Measurements from ENCODE around the gene DNTT. TPM values are rescaled to one million over a fixed set of nuclear protein-coding genes. Genes with fewer than 3 reads are reported as not detected.

Gene DNTT
- total and polyA plus RNA-seq, 5 donors = not detected

GRCh38 chr10:96369890-96370583, 65.8 kb downstream of the DNTT start:
- WGBS = 86% methylated on average over 38 of the region's 38 CpGs
- no peak overlapping the region for H3K4me3 ChIP-seq (ENCODE audit: low read length)
- H3K4me1 ChIP-seq (ENCODE audit: control insufficient read depth, insufficient read depth, low read length) = no peaks in the 10 kb centered on the region
- no peak for ATAC-seq
- no peaks in the 10 kb centered on the region for H3K27me3 ChIP-seq (ENCODE audit: control insufficient read depth, insufficient read depth)
- intact Hi-C loops (cut with DNase I) = no loop called here
- H3K27ac ChIP-seq (ENCODE audit: low read length) = no peak overlapping the region
- peak in 1 of 3 donors; percentile 53 for DNase-seq
- no peaks in the 10 kb centered on the region for H3K9me3 ChIP-seq (ENCODE audit: control insufficient read depth, low read length)

DNA sequence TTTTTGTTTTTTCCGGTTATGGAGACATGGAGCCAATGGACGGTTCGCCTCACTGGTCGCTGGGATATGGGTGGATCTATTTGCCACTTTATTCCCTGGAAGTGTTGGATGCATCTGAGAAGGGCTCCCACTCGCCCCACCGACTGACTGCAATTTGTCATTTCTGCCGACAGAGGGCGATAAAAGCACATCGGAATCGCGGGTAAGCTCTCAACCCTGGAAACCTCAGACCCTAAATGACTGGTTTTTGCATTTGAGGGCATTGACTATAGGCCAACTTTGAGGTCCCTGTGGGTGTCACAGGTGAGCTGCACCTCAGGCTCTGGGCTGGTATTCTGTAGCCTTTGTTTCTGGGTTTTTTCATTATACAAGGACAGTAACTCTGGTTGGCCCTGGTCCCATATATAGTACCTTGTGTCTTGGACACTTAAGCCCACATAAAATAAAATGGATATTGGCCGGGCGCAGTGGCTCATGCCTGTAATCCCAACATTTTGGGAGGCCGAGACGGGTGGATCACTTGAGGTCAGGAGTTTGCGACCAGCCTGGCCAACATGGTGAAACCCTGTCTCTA, 66.4 kb downstream of the DNTT start:
- Histone ChIP-seq H3K9me3 (ENCODE audit: control insufficient read depth, low read length) (no peaks in the 10 kb centered on the region), H3K27ac (ENCODE audit: low read length) (no peak overlapping the region), H3K4me3 (ENCODE audit: low read length) (no peak overlapping the region), H3K27me3 (ENCODE audit: control insufficient read depth, insufficient read depth) (no peaks in the 10 kb centered on the region), H3K4me1 (ENCODE audit: control insufficient read depth, insufficient read depth, low read length) (no peaks in the 10 kb centered on the region)
- ATAC-seq (peak in 1 of 2 donors; percentile 8), DNase-seq (peak in 2 of 3 donors; percentile 61 to 69)
- 39% methylated on average over 16 of the region's 16 CpGs for WGBS
- intact Hi-C loops (cut with DNase I) = no loop called here

DNA sequence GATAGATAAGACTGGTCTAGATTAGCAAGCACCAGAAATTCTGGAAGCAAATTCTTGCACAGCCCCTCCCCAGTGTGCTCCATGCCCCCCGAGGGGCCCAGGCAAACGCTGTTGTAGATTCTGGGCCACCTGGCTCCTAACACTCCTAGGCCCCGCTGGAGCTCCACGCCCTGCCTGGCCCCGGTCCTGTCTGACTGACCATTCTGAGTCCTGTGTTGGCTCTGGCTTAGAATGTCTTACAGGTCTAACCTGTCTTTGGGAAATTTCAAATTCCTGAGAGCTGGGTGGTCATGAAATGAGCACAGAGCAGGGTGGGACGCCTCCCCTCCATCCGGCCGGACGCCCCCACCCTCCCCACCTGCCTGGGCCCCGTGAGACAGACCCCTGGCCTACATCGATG, 67.1 kb downstream of the DNTT start:
- intact Hi-C loops (cut with DNase I) = no loop called here
- DNase-seq (no peak), ATAC-seq (no peak)
- H3K4me1 ChIP-seq (ENCODE audit: control insufficient read depth, insufficient read depth, low read length) = no peaks in the 10 kb centered on the region
- 85% methylated on average over 11 of the region's 11 CpGs for WGBS
- H3K4me3 ChIP-seq (ENCODE audit: low read length) = no peak overlapping the region
- no peaks in the 10 kb centered on the region for H3K27me3 ChIP-seq (ENCODE audit: control insufficient read depth, insufficient read depth)
- no peak overlapping the region for H3K27ac ChIP-seq (ENCODE audit: low read length)
- H3K9me3 ChIP-seq (ENCODE audit: control insufficient read depth, low read length) = no peaks in the 10 kb centered on the region

- no peaks in the 10 kb centered on the region for H3K9me3 ChIP-seq (ENCODE audit: control insufficient read depth, low read length)
- DNase-seq = peak in 1 of 3 donors; percentile 55
- WGBS = 58% methylated on average over 5 of the region's 5 CpGs
- no peak overlapping the region for H3K27ac ChIP-seq (ENCODE audit: low read length)
- H3K4me3 ChIP-seq (ENCODE audit: low read length) = no peak overlapping the region
- H3K4me1 ChIP-seq (ENCODE audit: control insufficient read depth, insufficient read depth, low read length) = no peaks in the 10 kb centered on the region
- intact Hi-C loops (cut with DNase I) = no loop called here
- H3K27me3 ChIP-seq (ENCODE audit: control insufficient read depth, insufficient read depth) = no peaks in the 10 kb centered on the region
- peak in 1 of 2 donors; percentile 6 for ATAC-seq
These were observed 69.8 kb downstream of the DNTT start for GRCh38 chr10:96374004-96374403.

DNA sequence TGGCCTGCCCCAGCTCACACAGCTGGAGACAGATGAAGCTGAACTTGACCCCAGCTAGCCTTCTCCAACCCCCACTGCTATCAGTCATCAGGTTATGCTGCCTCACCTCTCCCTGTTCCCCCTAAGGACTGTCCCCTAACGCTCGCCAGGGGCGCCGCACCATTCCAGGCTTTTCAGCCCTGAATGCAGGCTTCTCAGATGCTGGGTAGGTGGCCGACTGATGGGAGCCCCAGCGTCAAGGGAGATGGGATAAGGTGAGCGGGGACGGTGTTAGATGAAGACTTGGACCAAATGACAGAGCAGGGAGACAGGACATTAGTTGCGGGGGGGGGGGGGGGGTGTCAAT, 70.4 kb downstream of the DNTT start:
- H3K27me3 ChIP-seq (ENCODE audit: control insufficient read depth, insufficient read depth) = no peaks in the 10 kb centered on the region
- ATAC-seq = peak in 1 of 2 donors; percentile 2
- 12% methylated on average over 9 of the region's 9 CpGs for WGBS
- peak in 1 of 3 donors; percentile 50 for DNase-seq
- no peaks in the 10 kb centered on the region for H3K9me3 ChIP-seq (ENCODE audit: control insufficient read depth, low read length)
- intact Hi-C loops (cut with DNase I) = no loop called here
- no peak overlapping the region for H3K4me3 ChIP-seq (ENCODE audit: low read length)
- no peaks in the 10 kb centered on the region for H3K4me1 ChIP-seq (ENCODE audit: control insufficient read depth, insufficient read depth, low read length)
- no peak overlapping the region for H3K27ac ChIP-seq (ENCODE audit: low read length)

- H3K27me3 ChIP-seq (ENCODE audit: control insufficient read depth, insufficient read depth) = no peaks in the 10 kb centered on the region
- no peaks in the 10 kb centered on the region for H3K4me1 ChIP-seq (ENCODE audit: control insufficient read depth, insufficient read depth, low read length)
- intact Hi-C loops (cut with DNase I) = no loop called here
- ATAC-seq (peak; percentile 86 to 87), DNase-seq (peak; percentile 87 to 94 (median 92))
- no peaks in the 10 kb centered on the region for H3K9me3 ChIP-seq (ENCODE audit: control insufficient read depth, low read length)
- H3K4me3 ChIP-seq (ENCODE audit: low read length) = peak overlapping the region; percentile 26
- no peak overlapping the region for H3K27ac ChIP-seq (ENCODE audit: low read length)
- WGBS = 5% methylated on average over 36 of the region's 36 CpGs
These were observed 71.0 kb downstream of the DNTT start for GRCh38 chr10:96374985-96375830.

DNA sequence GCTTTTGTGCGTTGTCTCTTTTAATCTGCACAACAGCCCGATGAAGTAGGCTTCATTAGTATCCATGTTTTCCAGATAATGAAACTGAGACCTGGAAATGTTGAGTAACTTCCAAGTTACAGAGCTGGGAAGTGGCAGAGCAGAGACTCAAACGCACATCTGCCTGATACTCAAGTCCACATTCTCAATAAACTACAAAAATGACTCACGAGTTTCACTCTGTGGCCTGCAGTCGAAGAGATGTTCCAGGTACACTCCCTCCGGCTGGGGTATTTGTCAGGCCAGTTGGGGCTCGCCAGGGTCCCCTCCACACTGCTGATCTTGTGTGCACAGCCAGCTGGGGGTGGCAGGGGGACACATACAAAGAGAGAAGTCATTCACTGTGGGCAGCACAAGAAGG, 72.2 kb downstream of the DNTT start:
- no peak for ATAC-seq
- intact Hi-C loops (cut with DNase I) = no loop called here

DNA sequence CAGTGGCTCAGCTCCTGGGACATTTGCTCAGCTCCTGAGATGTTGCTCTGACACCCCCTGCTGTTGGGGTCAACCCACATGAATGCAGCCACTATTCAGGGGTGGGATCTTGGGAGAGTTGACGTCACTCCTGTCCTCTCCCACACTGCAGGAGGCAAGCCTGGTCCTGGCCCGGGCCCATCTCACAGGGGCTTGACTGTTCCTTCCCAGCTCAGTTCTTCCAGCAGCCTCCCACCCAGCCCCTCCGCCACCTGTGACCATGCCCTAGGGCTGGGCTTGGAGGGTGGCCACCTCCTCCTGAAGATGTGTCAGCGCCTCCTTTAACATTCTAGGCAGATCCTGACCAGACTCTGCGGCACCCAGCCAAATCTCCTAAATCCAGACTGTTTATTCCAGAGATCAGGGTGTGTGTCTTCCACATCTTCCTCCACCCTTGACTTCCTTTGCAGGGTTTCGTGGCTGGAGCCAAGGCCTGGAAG, 73.6 kb downstream of the DNTT start:
- DNase-seq (peak; percentile 48 to 79 (median 64)), ATAC-seq (peak; percentile 8 to 68)
- Histone ChIP-seq H3K27ac (ENCODE audit: low read length) (no peak overlapping the region), H3K27me3 (ENCODE audit: control insufficient read depth, insufficient read depth) (no peaks in the 10 kb centered on the region), H3K4me3 (ENCODE audit: low read length) (no peak overlapping the region), H3K9me3 (ENCODE audit: control insufficient read depth, low read length) (no peaks in the 10 kb centered on the region), H3K4me1 (ENCODE audit: control insufficient read depth, insufficient read depth, low read length) (no peaks in the 10 kb centered on the region)
- WGBS = 40% methylated on average over 6 of the region's 6 CpGs
- intact Hi-C loops (cut with DNase I) = no loop called here

More for the DNA sequence above, 72.2 kb downstream of the DNTT start:
- no peaks in the 10 kb centered on the region for H3K4me1 ChIP-seq (ENCODE audit: control insufficient read depth, insufficient read depth, low read length)
- no peak overlapping the region for H3K4me3 ChIP-seq (ENCODE audit: low read length)
- no peaks in the 10 kb centered on the region for H3K9me3 ChIP-seq (ENCODE audit: control insufficient read depth, low read length)
- H3K27ac ChIP-seq (ENCODE audit: low read length) = no peak overlapping the region
- H3K27me3 ChIP-seq (ENCODE audit: control insufficient read depth, insufficient read depth) = no peaks in the 10 kb centered on the region
- WGBS = 76% methylated on average over 7 of the region's 7 CpGs
- no peak for DNase-seq

DNA sequence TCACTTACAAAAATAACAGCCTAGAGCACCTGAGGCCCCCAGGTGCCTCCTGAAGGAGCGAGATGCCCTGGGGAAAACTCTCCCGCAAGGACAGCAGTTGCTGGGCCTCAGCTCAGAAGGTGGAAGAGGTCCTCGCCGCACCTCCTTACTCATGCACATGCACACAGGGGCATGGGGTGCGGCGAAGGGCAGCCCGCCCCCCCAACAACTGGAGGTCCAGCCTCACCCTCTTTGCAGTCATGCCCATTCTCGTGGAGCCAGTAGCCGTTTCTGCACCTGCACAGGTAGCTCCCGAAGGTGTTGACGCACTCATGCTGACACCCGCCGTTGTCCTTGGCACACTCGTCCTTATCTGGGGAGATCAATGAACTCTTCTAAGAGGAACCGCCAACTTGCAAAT, 74.5 kb downstream of the DNTT start:
- Histone ChIP-seq H3K4me3 (ENCODE audit: low read length) (no peak overlapping the region), H3K27me3 (ENCODE audit: control insufficient read depth, insufficient read depth) (no peaks in the 10 kb centered on the region), H3K27ac (ENCODE audit: low read length) (no peak overlapping the region), H3K9me3 (ENCODE audit: control insufficient read depth, low read length) (no peaks in the 10 kb centered on the region), H3K4me1 (ENCODE audit: control insufficient read depth, insufficient read depth, low read length) (no peaks in the 10 kb centered on the region)
- no peak for ATAC-seq
- intact Hi-C loops (cut with DNase I) = no loop called here
- no peak for DNase-seq
- 86% methylated on average over 15 of the region's 15 CpGs for WGBS

DNA sequence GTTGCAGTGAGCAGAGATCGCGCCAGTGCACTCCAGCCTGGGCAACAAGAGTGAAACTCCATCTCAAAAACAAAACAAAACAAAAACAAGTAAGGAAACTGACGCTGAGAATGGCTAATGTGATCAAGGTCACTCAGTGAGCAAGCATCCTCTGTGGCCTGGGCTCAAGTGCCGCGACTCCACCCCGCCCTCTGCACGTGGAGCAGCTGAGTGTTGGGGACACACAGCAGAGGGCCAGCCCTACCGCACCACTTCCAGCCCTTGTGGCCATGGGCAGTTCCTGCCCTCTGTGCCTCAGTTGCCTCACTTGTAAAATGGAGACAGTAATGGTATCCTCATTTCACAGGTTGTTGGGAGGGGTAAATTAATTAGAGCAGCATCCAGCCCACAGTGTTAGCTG, 75.5 kb downstream of the DNTT start:
- DNase-seq (no peak), ATAC-seq (no peak)
- H3K27me3 ChIP-seq (ENCODE audit: control insufficient read depth, insufficient read depth) = no peaks in the 10 kb centered on the region
- no peaks in the 10 kb centered on the region for H3K9me3 ChIP-seq (ENCODE audit: control insufficient read depth, low read length)
- H3K27ac ChIP-seq (ENCODE audit: low read length) = no peak overlapping the region
- intact Hi-C loops (cut with DNase I) = loop anchor here in 1 of 4 donors (10.0 kb wide), 1 partner anchor 365 kb away; no protein-coding TSS in a partner anchor
- H3K4me3 ChIP-seq (ENCODE audit: low read length) = no peak overlapping the region
- no peaks in the 10 kb centered on the region for H3K4me1 ChIP-seq (ENCODE audit: control insufficient read depth, insufficient read depth, low read length)
- WGBS = 76% methylated on average over 8 of the region's 8 CpGs

DNA sequence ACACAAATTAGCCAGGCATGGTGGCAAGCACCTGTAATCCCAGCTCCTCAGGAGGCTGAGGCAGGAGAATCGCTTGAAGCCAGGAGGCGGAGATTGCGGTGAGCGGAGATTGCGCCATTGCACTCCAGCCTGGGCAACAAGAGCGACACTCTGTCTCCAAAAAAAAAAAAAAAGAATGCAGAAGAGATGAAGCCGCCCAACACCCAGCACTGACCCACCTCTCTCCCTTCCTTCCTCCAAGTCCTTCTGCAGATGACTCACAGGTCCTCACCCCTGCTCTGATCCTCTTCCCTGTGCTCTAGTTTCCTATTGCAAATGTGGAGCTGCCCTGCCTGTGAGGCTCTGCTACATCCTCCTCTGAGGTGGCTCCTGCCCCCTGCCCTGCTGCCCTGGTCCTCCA, 76.6 kb downstream of the DNTT start:
- Histone ChIP-seq H3K27ac (ENCODE audit: low read length) (no peak overlapping the region), H3K4me3 (ENCODE audit: low read length) (no peak overlapping the region), H3K27me3 (ENCODE audit: control insufficient read depth, insufficient read depth) (no peaks in the 10 kb centered on the region), H3K9me3 (ENCODE audit: control insufficient read depth, low read length) (no peaks in the 10 kb centered on the region), H3K4me1 (ENCODE audit: control insufficient read depth, insufficient read depth, low read length) (no peaks in the 10 kb centered on the region)
- peak in 2 of 3 donors; percentile 25 to 67 for DNase-seq
- 76% methylated on average over 7 of the region's 7 CpGs for WGBS
- intact Hi-C loops (cut with DNase I) = loop anchor here in 1 of 4 donors (10.0 kb wide), 1 partner anchor 364 kb away; no protein-coding TSS in a partner anchor
- peak; percentile 68 to 78 for ATAC-seq
